GM18907 (cell line): Measurements from ENCODE around the gene ANKRD60.

ENCODE experiments used
- ATAC-seq: cut with Tn5 transposase; IDR thresholded peaks from one replicate; pipeline ENCODE4 v1.9.1; 2021; ENCODE audit warnings: mild to moderate bottlenecking, moderate library complexity; ENCODE audit not compliant: unreplicated experiment

The ANKRD60 gene

DNA sequence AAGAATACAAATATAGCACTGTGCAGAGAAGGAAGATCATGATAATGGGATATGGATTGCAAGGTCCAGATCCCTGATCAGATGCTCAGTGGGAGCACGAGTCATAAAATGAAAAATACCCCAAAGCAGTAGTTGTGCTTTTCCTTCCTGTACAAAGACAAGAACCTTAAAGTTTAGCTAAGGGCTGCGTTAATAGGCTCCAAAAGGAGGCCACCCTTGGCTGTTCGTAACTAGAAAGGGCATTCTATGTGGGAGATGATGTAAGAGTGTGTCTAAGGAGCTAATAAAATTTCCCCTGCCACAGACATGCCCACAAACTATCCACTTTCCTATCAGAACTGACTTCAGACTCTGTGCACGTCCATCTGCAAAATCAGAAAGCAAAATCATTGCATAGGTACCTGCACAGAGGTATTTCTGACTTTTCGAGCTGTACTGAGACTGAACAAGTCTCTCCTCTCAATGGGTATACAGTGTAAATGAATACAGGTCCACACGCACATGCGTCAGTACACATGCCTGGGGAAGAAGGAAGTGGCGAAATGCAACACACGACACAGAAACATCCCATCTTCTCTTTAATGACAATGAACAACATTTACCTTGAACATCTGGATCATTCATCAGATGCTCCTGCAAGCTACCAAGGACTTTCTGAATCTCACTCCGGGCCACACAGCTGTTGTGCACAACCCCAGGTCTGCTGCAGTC lies 16.9 kb upstream of the ANKRD60 start:
- no peak for ATAC-seq

DNA sequence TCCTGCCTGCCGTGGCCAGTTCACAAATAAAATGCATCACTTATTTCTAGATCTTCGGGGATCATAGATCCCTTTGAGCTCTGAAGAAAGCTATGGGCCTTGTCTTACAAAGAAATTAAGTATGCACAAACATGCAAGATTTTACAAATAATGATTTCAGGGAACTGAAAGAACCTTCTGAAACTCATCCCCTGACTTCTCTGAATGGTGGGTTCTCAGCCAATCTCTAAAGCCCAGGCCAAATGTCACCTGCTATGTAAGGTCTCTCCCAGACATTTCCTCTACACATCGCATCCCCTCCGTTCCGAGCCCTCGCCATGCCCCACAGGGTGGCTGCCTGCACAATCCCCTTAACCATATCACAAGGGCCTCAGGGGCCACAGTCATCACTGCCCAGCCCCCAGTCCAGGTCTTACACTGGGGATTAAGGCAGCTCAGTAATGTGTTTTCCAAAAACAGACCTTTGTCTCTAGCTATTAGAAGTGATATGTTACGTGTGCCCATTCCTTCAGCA lies 16.1 kb upstream of the ANKRD60 start:
- ATAC-seq: no peak

GRCh38 chr20:58243653-58244410 lies 15.4 kb upstream of the ANKRD60 start:
- ATAC-seq: no peak

GRCh38 chr20:58242824-58243223 lies 14.4 kb upstream of the ANKRD60 start:
- no peak for ATAC-seq

DNA sequence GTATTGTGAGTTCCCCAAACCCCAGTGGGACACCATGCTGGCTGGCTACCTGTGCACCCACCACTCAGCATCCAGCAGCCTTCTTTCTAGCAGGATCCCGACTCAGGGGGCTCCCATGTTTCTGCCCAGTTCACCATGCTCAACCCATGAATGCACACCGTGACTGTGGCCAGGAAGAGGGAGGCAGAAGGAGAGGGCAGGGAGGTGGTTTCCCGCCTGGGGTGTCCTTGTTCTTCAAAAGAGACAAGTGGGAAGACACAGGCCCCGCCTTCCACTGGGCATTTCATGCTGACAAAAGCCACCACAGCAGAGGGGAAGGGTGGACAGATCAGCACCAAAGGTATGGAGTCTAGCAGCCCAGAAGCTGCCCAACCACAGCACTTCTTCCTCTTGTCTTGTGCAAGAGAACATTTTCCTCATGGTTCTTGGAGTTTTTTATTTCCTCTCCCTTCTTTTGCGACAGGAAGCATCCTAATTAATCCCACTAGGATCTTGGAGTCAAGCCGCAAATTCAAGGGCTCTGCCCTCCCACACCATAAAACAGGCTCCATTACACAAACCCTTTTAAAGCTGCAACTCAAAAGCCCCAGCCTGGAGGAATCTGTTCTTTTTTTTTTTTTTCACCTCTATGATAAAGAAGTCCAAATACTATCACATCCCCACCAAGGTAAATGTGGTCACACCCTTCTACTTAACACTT lies 13.5 kb upstream of the ANKRD60 start:
- ATAC-seq: no peak

GRCh38 chr20:58240471-58240870 lies 12.0 kb upstream of the ANKRD60 start:
- ATAC-seq: no peak

DNA sequence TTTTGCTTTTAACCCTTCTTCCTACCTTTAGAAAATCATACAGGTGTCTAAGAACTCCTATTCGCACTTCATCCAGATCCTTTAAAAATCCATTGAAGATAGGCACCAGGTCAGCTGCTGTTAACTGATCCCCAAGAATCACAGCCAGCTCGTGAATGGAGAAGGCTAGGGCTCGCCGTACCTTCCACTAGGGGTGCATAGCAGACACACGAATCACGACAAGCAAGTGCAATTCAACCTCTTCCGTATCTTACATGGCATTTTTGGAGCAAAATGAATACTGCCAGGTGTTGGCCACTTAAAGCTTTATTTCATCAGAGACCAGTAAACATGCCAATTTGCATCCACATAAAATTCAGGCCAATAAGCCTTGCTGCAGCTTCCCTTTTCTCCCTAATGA lies 10.8 kb upstream of the ANKRD60 start:
- no peak for ATAC-seq

DNA sequence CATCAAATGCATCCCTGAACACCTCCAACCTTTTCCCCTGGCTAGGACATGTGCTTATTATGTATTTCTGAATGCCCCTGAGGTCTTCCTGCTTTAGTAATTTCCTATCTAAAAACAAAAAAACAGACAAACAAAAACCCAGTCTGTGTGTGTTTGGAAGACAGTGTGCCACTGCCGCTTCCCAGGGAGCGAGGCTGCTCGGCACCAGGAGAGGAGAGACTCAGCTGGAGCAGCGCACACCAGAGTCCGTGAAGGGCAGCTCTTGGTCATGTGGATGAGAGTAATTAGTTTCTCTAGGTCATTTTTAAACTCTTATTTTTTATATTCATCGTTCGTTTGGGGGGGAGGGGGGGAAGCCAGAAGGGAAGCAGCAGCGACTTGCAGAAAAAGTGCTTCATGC lies 10.0 kb upstream of the ANKRD60 start:
- no peak for ATAC-seq

DNA sequence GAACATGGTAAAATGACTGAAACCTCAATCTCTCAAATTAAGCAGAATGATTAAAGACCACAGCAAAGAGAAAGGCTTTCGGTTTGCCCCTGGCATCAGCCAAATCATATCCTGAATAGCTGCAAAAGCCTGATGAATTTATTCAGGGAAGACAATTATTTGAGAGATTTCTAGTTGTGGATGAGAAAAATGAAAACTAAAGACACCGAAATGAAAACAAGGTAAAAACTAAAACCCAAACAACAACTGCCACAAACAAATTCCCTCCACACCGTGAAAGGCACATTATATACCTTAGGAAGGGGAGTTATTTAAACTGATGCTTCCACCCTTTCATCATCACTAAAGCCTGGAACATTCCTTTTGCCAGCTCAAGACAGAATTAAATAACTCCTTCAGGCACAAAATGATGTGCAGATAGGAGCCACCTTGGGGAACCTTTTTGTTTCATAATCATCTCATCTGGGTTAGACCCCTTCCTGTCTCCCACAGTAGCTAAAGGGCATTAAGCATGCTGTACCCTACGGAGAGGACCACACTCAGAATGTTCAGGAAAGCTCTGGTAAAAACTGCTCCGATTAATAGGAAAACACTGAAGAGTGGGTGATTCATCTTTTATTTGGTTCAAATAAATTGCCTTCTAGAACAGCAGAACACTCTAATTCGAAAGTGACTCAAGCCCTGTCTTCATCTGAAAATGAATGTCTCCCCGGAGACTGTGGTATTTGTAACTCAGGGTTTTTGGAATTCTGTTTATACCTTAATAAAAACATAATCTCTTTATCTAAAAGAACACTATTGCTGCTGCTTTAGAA lies 9.1 kb upstream of the ANKRD60 start:
- ATAC-seq: no peak

DNA sequence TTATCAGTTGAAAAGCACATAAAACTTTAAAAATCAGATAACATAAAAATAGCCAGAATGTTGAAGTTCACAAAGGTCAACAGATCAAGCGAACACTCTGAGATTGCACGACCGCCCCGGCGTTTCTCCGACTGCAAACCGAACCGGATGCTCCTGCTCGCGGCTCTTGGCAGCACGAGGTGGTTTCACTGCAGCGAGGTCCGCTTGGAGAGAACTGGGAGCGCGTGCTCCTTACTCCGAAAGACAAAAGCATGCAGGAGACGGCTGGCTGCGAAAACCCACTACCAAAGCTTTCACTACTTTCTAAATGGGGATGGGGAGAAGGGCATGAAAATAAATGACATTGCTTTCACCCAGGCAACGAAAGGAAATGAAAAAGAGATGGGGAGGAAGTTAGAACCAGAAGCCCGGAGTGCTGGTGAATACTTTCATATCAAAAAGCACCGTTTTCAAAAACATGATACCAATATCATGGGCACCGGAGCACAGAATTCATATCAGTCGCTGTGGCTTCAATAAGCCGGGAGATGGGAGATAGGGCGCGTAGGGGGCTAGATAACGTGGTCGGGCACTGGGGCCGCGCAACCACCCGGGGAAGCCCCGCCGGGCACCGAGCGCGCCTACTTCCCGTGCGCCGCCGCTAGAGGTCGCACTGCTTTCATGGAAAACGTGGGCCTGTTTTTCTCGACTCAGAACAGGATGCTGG lies 8.3 kb upstream of the ANKRD60 start:
- ATAC-seq: peak; percentile 86

GRCh38 chr20:58235010-58235409 lies 6.6 kb upstream of the ANKRD60 start:
- ATAC-seq: no peak

GRCh38 chr20:58233881-58234528 lies 5.6 kb upstream of the ANKRD60 start:
- no peak for ATAC-seq

GRCh38 chr20:58233393-58233792 lies 4.9 kb upstream of the ANKRD60 start:
- no peak for ATAC-seq

GRCh38 chr20:58231683-58232082 lies 3.2 kb upstream of the ANKRD60 start:
- ATAC-seq: no peak

DNA sequence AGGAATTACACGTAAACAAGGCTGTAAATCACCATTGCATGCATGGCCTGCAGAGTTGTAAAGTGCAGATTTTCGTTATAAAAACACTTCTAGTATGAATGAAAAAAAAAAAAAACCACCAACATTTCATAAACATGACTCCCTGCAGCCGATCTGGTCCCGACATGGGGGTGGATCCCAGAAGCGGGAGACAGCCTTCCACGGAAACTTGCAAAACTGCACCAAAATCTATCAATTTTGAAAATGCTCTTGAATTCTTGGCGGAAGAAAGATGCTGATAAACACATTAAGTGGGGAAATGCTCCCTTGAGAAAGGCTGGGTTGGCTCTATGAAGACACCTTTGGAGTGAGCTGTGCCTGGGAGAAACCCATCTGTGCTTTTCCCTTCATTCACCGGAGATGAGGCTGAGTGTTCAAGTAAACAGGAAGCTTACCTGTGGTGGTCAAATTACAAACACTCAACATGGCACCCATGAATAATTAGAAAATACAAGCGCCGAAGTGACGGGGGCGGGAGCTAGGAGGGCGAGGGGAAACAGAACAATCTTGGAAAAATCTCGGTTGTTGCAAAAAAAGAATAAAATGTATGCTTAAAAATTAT lies 845 bp upstream of the ANKRD60 start:
- no peak for ATAC-seq

DNA sequence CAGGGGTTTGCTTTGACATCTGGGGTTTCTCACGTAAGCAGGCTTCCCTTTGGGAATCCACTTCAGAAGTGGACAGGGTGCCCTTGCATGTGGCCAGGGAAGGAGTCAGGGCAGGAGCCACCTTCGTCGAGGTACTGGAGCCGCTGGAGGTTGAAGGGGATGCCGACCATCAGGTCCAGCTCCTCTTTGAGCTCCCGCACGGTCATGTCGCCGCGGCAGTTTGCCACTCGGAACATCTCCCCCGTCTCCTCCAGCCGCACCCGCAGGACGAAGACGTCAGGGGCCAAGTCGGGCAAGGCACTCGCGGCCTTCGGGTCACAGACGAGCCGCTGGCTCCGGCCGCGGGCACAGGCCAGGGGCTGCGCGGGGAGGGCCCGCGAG lies 360 bp downstream of the ANKRD60 start:
- ATAC-seq: no peak

GRCh38 chr20:58227391-58228102 lies 906 bp downstream of the ANKRD60 start:
- no peak for ATAC-seq

DNA sequence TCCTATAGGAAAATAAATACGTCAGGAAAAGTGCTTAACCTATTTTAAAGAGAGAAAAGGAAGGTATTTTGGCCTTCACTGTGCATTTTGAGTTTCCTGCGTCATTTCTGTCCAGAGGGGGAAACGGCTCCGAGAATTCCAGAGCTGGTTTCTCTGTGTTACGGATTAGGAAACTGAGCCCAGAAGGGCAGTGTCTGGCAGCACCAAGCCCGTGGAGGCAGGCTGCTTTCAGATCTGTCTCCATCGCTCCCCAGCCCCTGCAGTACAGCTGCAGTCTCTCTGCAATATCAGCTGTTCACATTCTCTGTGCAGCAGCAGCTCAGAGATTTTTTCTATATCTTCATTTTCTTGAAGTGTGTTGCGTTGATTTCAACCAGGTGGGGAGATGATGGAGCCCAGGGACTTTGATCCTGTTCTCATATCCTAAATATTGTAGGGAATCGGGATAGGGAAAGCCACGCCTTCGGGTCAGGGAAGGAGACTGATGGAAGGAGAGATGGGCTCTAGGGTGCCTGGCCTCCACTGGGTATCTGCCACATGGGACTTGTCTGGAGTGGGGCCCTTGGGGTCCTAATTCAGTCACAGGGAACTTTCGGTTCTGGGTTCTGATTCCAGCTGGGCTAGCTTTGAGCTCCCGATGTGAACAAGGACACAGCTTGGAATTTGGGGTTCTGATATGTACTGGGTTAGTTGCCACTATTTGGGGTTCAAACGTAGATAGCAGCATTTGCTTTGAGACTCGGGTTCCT lies 2.8 kb downstream of the ANKRD60 start:
- ATAC-seq: no peak
